ENCODE measurements around the gene CAMKV. TPM values are rescaled to one million over a fixed set of nuclear protein-coding genes. Genes with fewer than 3 reads are reported as not detected.

CAMKV gene
- total RNA-seq, 1 donor from 2014 or later = not detected

DNA sequence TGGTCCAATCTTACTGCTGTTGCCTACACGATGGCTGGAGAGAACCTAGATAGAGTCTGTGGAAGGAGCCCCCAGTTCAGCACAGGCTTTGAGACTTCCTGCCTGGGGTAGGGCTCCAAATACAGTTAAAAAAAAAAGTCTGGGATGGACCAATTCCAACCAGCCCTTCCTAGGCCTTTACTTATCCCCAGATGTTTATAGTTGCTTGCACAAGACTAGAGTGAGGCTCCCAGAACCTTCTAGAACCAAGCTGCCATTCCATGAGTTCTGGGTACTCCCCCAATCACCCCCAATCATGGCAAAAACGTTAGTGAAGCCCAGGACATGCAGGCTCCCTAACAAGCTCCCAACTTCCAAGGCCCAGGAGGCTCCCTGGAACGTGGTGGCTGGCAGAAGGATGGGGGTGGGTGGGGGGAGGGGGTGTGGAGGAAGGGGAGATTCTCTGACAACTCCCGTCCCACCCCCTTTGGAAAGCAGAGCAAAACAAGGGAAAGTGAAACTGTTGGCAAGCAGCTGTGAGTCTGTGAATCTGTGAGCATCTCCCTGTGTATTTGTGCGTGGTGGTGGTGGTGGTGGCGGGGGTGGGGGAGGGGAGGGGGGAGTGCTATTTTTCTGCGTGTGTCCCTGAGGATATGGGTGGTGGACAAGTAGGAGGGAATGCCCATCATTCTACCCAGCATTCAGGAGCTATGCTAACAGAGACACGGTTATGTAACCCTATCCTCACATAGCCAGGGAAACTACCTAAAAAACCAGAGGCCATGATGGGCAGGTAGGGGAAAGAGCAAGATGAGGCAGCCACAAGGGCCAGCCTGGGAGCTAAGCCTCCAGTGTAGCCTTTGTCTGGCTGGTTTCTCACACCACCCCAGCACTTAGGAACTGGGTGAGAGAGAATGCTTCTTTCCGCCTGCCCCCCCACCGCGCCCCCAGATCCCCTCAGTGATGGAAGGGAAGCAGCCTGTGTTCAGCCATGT lies 31.9 kb upstream of the CAMKV start:
- DNase-seq = no peak
- Mint-ChIP-seq H3K4me3 (no peak overlapping the region), H3K27me3 (no peaks in the 10 kb centered on the region), H3K27ac (no peak overlapping the region), H3K36me3 (ENCODE audit: low read depth) (no peaks in the 10 kb centered on the region), H3K9me3 (no peaks in the 10 kb centered on the region), H3K4me1 (peaks cover 26% of the 10 kb centered on the region)
- no peak for ATAC-seq (ENCODE audit: low read depth)
- CTCF ChIA-PET = interaction anchor here (1.3 kb wide), 1 partner anchor 62 kb away, joined by 3 read pairs; no protein-coding TSS in a partner anchor
- no peak for TF ChIP-seq CTCF (IDR thresholded peaks at IDR 0.05)
- intact Hi-C loops (cut with micrococcal nuclease) = loop anchor here (2.0 kb wide), 1 partner anchor 45 kb away; the partner anchor contains the start of gene TRAIP
- POLR2A ChIA-PET = interaction anchor here (0.7 kb wide), 1 partner anchor 78 kb away, joined by 5 read pairs; no protein-coding TSS in a partner anchor

GRCh38 chr3:49900491-49901153 lies 30.9 kb upstream of the CAMKV start:
- ChIA-PET CTCF (no interaction called here), POLR2A (no interaction called here)
- H3K36me3 Mint-ChIP-seq (ENCODE audit: low read depth) = no peaks in the 10 kb centered on the region
- no peaks in the 10 kb centered on the region for H3K27me3 Mint-ChIP-seq
- no peak overlapping the region for H3K4me3 Mint-ChIP-seq
- H3K4me1 Mint-ChIP-seq = peaks cover 16% of the 10 kb centered on the region
- TF ChIP-seq CTCF (IDR thresholded peaks at IDR 0.05) = no peak
- intact Hi-C loops (cut with micrococcal nuclease) = no loop called here
- H3K9me3 Mint-ChIP-seq = no peaks in the 10 kb centered on the region
- no peak for DNase-seq
- no peak overlapping the region for H3K27ac Mint-ChIP-seq
- ATAC-seq (ENCODE audit: low read depth) = no peak

- Mint-ChIP-seq H3K36me3 (ENCODE audit: low read depth) (no peaks in the 10 kb centered on the region), H3K4me3 (no peak overlapping the region), H3K9me3 (no peaks in the 10 kb centered on the region), H3K27me3 (no peaks in the 10 kb centered on the region), H3K4me1 (peaks cover 9% of the 10 kb centered on the region), H3K27ac (no peak overlapping the region)
- no peak for ATAC-seq (ENCODE audit: low read depth)
- ChIA-PET POLR2A (no interaction called here), CTCF (interaction anchor here (0.6 to 1.3 kb wide), 2 partner anchors 61 to 124 kb away, joined by 3 read pairs; no protein-coding TSS in a partner anchor)
- intact Hi-C loops (cut with micrococcal nuclease) = no loop called here
- DNase-seq = no peak
- TF ChIP-seq CTCF (IDR thresholded peaks at IDR 0.05) = no peak
Observed at GRCh38 chr3:49899815-49900214, 30.1 kb upstream of the CAMKV start.

- H3K36me3 Mint-ChIP-seq (ENCODE audit: low read depth) = no peaks in the 10 kb centered on the region
- no peaks in the 10 kb centered on the region for H3K9me3 Mint-ChIP-seq
- no peak for DNase-seq
- H3K4me3 Mint-ChIP-seq = no peak overlapping the region
- H3K27me3 Mint-ChIP-seq = no peaks in the 10 kb centered on the region
- ChIA-PET CTCF (interaction anchor here (1.3 kb wide), 1 partner anchor 60 kb away, joined by 3 read pairs; no protein-coding TSS in a partner anchor), POLR2A (no interaction called here)
- TF ChIP-seq CTCF (IDR thresholded peaks at IDR 0.05) = no peak
- H3K27ac Mint-ChIP-seq = no peak overlapping the region
- ATAC-seq (ENCODE audit: low read depth) = no peak
- intact Hi-C loops (cut with micrococcal nuclease) = no loop called here
- peaks cover 2% of the 10 kb centered on the region for H3K4me1 Mint-ChIP-seq
Observed at GRCh38 chr3:49898991-49899390, 29.3 kb upstream of the CAMKV start.

- CTCF ChIA-PET = no interaction called here
- H3K27ac Mint-ChIP-seq = no peak overlapping the region
- no peak for DNase-seq
- no peaks in the 10 kb centered on the region for H3K9me3 Mint-ChIP-seq
- ATAC-seq (ENCODE audit: low read depth) = no peak
- intact Hi-C loops (cut with micrococcal nuclease) = no loop called here
- H3K27me3 Mint-ChIP-seq = no peaks in the 10 kb centered on the region
- H3K4me3 Mint-ChIP-seq = no peak overlapping the region
- POLR2A ChIA-PET = interaction anchor here (0.6 kb wide), 1 partner anchor 821 kb away, joined by 3 read pairs; no protein-coding TSS in a partner anchor
- no peak for TF ChIP-seq CTCF (IDR thresholded peaks at IDR 0.05)
- no peaks in the 10 kb centered on the region for H3K36me3 Mint-ChIP-seq (ENCODE audit: low read depth)
- H3K4me1 Mint-ChIP-seq = no peaks in the 10 kb centered on the region
Observed at GRCh38 chr3:49896345-49896744, 26.6 kb upstream of the CAMKV start.
